ENCODE data around the gene HNRNPCL1.
"Not testable (repeated sequence)": the region's sequence is repeated elsewhere in the genome, so short reads cannot be mapped to it uniquely, and the experiment has no call there.

The HNRNPCL1 gene
- 0 to 0.11 (median 0) reads per million in 9 experiments for total RNA-seq

GRCh38 chr1:12848620-12849019, at the start of gene HNRNPCL1:
HNRNPCL1 (minus strand) TSS chr1:12848720; CDS start chr1:12848289, 431 bp downstream.
- H3K27me3 Mint-ChIP-seq = peaks cover 14 to 23% of the 10 kb centered on the region in 2 donors
- not testable (repeated sequence) for H3K27ac Mint-ChIP-seq; H3K36me3 Mint-ChIP-seq (ENCODE audit: insufficient read depth); H3K4me3 Mint-ChIP-seq; DNase-seq; H3K9me3 Mint-ChIP-seq; H3K4me1 Mint-ChIP-seq (ENCODE audit: low read depth in 2 of 2); ATAC-seq (replicated peaks)

DNA sequence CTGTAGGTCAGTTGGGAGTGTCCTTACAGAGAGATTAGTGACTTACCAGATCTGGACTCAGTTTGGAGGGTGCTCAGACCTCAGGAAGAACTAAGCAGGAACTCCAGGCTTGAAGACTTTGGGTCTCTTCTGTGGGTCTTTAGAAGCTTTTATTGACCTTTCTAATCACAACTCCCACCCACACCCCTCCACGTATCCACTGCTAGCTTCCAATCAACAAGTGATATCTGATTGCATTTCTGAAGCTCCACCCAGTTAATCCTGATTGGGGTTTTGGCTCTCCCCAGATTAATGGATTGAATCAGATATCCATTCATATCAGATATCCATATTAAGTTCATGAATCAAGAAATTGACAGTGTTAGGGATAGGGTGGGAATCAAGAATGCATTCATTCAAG, 49.6 kb upstream of the HNRNPCL1 start, which contains the start of gene PRAMEF10:
Gene PRAMEF10 (minus strand): TSS at position 101 of the 400 bp plus-strand sequence. CDS start 2,423 bp downstream, outside the sequence.
- not testable (repeated sequence) for H3K4me3 Mint-ChIP-seq; H3K27me3 Mint-ChIP-seq; H3K36me3 Mint-ChIP-seq (ENCODE audit: insufficient read depth); H3K4me1 Mint-ChIP-seq (ENCODE audit: low read depth in 2 of 2); H3K27ac Mint-ChIP-seq; ATAC-seq (replicated peaks); DNase-seq; H3K9me3 Mint-ChIP-seq

- not testable (repeated sequence) for H3K9me3 Mint-ChIP-seq; H3K27me3 Mint-ChIP-seq; H3K4me1 Mint-ChIP-seq (ENCODE audit: low read depth in 2 of 2); H3K27ac Mint-ChIP-seq; ATAC-seq (replicated peaks); H3K36me3 Mint-ChIP-seq (ENCODE audit: insufficient read depth); DNase-seq; H3K4me3 Mint-ChIP-seq
Observed at GRCh38 chr1:12886101-12886500, 37.6 kb upstream of the HNRNPCL1 start, which contains the start of gene PRAMEF4. PRAMEF4 (minus strand) TSS chr1:12886201; CDS start chr1:12883394, 2,807 bp downstream.

GRCh38 chr1:12878453-12878852, 29.9 kb upstream of the HNRNPCL1 start:
- not testable (repeated sequence) for H3K9me3 Mint-ChIP-seq; ATAC-seq (replicated peaks); H3K36me3 Mint-ChIP-seq (ENCODE audit: insufficient read depth); DNase-seq; H3K27ac Mint-ChIP-seq; H3K4me1 Mint-ChIP-seq (ENCODE audit: low read depth in 2 of 2); H3K27me3 Mint-ChIP-seq; H3K4me3 Mint-ChIP-seq

GRCh38 chr1:12863131-12863880, 14.8 kb upstream of the HNRNPCL1 start:
- peaks cover 13 to 14% of the 10 kb centered on the region in 2 donors for H3K27me3 Mint-ChIP-seq
- ATAC-seq (replicated peaks); H3K36me3 Mint-ChIP-seq (ENCODE audit: insufficient read depth); H3K4me3 Mint-ChIP-seq; H3K27ac Mint-ChIP-seq; H3K4me1 Mint-ChIP-seq (ENCODE audit: low read depth in 2 of 2); H3K9me3 Mint-ChIP-seq; DNase-seq: not testable (repeated sequence)

DNA sequence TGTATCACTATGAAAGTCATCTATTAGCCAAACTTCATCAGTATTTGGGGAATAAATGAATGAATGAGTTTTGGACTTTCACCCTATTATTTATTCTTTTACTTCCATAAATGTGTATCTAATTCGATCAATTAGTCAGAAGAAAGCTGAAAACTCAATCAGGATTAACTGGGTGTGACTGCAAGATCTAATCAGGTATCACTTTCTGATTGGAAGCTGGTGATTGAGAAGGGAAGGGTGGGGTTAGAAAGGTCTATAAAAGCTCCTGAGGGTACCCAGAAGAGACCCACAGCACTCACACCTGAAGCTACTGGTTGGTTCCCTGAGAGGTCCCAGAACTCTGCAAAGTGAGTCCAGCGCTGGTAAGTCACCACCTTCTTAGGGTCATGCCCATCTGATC, 8.3 kb upstream of the HNRNPCL1 start, which contains the start of gene PRAMEF2:
Gene PRAMEF2 (plus strand): TSS at position 301 of the 400 bp plus-strand sequence. CDS start 1,924 bp downstream, outside the sequence.
- not testable (repeated sequence) for H3K4me3 Mint-ChIP-seq; H3K4me1 Mint-ChIP-seq (ENCODE audit: low read depth in 2 of 2); DNase-seq; H3K27ac Mint-ChIP-seq; ATAC-seq (replicated peaks); H3K36me3 Mint-ChIP-seq (ENCODE audit: insufficient read depth); H3K9me3 Mint-ChIP-seq
- peaks cover 13 to 14% of the 10 kb centered on the region in 2 donors for H3K27me3 Mint-ChIP-seq

- Mint-ChIP-seq H3K4me1 (ENCODE audit: low read depth in 2 of 2) (no peaks in the 10 kb centered on the region), H3K27me3 (peaks cover 14 to 23% of the 10 kb centered on the region in 2 donors), H3K9me3 (peaks cover 0 to 2% of the 10 kb centered on the region in 2 donors), H3K4me3 (no peak overlapping the region), H3K27ac (no peak overlapping the region), H3K36me3 (ENCODE audit: insufficient read depth) (no peaks in the 10 kb centered on the region)
- DNase-seq (no peak), ATAC-seq (replicated peaks) (no peak)
Observed at GRCh38 chr1:12851779-12852178, 3.3 kb upstream of the HNRNPCL1 start.

DNA sequence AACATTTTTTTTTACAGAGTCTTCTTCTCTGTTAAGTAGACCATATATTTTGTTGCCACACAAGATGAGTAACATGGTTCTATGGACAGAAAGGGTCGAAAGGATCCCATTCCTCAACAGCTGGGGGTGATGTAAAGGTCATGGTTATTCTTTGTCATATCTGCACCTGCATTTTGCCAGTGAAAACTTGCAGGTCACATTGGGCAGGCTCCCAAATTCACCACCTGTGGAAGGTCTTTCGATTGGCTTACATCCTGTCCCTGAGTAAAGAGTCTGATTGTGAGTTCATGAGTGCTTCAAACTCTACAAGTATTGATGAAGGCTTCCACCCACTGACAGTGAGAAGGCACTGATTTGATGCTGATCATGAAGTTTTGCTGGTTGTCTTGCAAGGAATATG, 15.3 kb downstream of the HNRNPCL1 start:
- DNase-seq; H3K27ac Mint-ChIP-seq; ATAC-seq (replicated peaks); H3K36me3 Mint-ChIP-seq (ENCODE audit: insufficient read depth); H3K4me3 Mint-ChIP-seq; H3K4me1 Mint-ChIP-seq (ENCODE audit: low read depth in 2 of 2); H3K9me3 Mint-ChIP-seq: not testable (repeated sequence)
- H3K27me3 Mint-ChIP-seq = peaks cover 8 to 17% of the 10 kb centered on the region in 2 donors

DNA sequence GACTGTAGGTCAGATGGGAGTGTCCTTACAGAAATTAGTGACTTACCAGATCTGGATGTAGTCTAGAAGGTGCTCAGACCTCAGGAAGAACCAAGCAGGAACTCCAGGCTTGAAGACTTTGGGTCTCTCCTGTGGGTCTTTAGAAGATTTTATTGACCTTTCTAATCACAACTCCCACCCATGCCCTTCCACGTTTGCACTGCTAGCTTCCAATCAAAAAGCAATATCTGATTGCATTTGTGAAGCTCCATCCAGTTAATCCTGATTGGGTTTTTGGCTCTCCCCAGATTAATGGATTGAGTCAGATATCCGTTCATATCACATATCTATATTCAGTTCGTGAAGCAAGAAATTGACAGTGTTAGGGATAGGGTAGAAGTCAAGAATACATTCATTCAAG, 17.2 kb downstream of the HNRNPCL1 start, which contains the start of gene PRAMEF11:
Gene PRAMEF11 (minus strand): TSS at position 101 of the 400 bp plus-strand sequence. CDS start 2,621 bp downstream, outside the sequence.
- not testable (repeated sequence) for H3K36me3 Mint-ChIP-seq (ENCODE audit: insufficient read depth); H3K4me1 Mint-ChIP-seq (ENCODE audit: low read depth in 2 of 2); H3K9me3 Mint-ChIP-seq; H3K27ac Mint-ChIP-seq; H3K4me3 Mint-ChIP-seq; DNase-seq; ATAC-seq (replicated peaks)
- peaks cover 8 to 17% of the 10 kb centered on the region in 2 donors for H3K27me3 Mint-ChIP-seq

DNA sequence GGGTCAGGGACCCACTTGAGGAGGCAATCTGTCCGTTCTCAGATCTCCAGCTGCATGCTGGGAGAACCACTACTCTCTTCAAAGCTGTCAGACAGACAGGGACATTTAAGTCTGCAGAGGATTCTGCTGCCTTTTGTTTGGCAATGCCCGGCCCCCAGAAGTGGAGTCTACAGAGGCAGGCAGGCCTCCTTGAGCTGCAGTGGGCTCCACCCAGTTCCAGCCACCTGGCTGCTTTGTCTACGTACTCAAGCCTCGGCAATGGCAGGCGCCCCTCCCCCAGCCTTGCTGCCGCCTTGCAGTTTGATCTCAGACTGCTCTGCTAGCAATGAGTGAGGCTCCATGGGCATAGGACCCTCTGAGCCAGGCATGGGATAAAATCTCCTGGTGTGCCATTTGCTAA, 29.5 kb downstream of the HNRNPCL1 start:
- not testable (repeated sequence) for ATAC-seq (replicated peaks); H3K27ac Mint-ChIP-seq; H3K9me3 Mint-ChIP-seq; H3K36me3 Mint-ChIP-seq (ENCODE audit: insufficient read depth); DNase-seq; H3K4me1 Mint-ChIP-seq (ENCODE audit: low read depth in 2 of 2); H3K4me3 Mint-ChIP-seq
- H3K27me3 Mint-ChIP-seq = peaks cover 35 to 40% of the 10 kb centered on the region in 2 donors

DNA sequence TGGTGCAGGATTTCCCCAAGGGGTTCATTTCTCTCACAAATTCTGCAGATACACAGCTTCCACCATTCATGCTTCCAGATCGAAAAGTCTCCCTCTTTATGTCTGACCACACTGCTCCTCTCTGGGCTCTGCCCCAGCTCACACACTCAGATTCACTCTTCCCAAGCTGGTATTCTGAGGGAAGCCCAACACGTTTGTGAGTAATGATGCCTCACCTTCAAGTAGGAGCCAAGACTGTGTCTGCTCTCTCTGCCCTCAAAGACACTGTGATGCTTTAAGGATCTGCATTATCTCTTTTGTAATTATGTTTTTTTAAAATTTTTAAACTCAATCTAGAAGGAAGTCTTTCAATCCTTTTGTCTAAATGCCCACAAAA, 37.1 kb downstream of the HNRNPCL1 start:
- Mint-ChIP-seq H3K4me3 (no peak overlapping the region), H3K36me3 (ENCODE audit: insufficient read depth) (no peaks in the 10 kb centered on the region), H3K27ac (no peak overlapping the region), H3K27me3 (peaks cover 39 to 65% of the 10 kb centered on the region in 2 donors), H3K9me3 (no peaks in the 10 kb centered on the region), H3K4me1 (ENCODE audit: low read depth in 2 of 2) (no peaks in the 10 kb centered on the region)
- DNase-seq (no peak), ATAC-seq (replicated peaks) (no peak)

GRCh38 chr1:12810691-12811408, 37.7 kb downstream of the HNRNPCL1 start:
- ATAC-seq (replicated peaks) (no peak), DNase-seq (no peak)
- Mint-ChIP-seq H3K4me1 (ENCODE audit: low read depth in 2 of 2) (no peaks in the 10 kb centered on the region), H3K27me3 (peaks cover 43 to 71% of the 10 kb centered on the region in 2 donors), H3K27ac (no peak overlapping the region), H3K4me3 (no peak overlapping the region), H3K9me3 (no peaks in the 10 kb centered on the region), H3K36me3 (ENCODE audit: insufficient read depth) (no peaks in the 10 kb centered on the region)

DNA sequence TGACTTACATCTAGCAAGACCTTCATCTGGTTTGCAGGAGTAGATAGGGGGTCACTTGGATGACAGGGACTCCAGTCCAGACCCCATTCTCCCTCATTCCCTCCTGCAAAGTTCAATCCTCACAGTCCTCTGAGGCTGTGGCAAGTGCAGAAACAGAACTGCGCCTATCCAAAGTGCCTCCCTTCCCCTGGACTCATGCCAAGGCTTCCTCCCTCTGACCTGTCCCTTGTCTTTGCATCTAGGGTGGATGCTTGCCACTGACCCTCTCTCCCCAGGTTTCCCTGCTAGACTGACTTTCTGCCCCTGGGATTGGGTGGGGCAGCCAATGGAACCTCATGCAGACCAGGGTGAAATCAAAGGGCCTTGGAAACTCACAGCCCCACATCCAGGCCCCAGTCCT, 38.6 kb downstream of the HNRNPCL1 start:
- ATAC-seq (replicated peaks) = no peak
- no peak overlapping the region for H3K27ac Mint-ChIP-seq
- no peaks in the 10 kb centered on the region for H3K36me3 Mint-ChIP-seq (ENCODE audit: insufficient read depth)
- no peaks in the 10 kb centered on the region for H3K4me1 Mint-ChIP-seq (ENCODE audit: low read depth in 2 of 2)
- no peak overlapping the region for H3K4me3 Mint-ChIP-seq
- no peak for DNase-seq
- H3K9me3 Mint-ChIP-seq = peaks cover 0 to 5% of the 10 kb centered on the region in 2 donors
- H3K27me3 Mint-ChIP-seq = peaks cover 44 to 79% of the 10 kb centered on the region in 2 donors
